ENCODE data around the gene MYO1D.

MYO1D gene

DNA sequence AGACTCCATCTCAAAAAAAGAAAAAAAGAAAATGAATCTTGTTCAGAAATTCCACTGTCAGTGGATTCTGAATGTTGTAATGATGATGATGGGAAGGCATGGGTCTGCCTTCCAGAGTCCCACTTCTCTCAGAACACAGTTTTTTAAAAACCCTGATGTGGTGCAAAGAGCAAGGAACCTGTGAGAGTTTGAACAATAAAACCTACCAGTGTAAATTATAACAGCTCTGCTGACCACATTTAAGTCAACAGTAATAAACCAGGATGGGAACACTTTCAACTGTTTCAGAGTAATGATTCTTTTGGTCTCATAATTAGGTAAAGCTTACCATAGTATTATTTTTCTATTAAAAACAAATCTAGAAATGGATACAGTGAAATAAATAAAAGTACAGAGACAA lies 99.0 kb downstream of the MYO1D start:
- no peak overlapping the region for H3K9ac ChIP-seq
- no peak overlapping the region for H3K4me3 ChIP-seq (IDR thresholded peaks at IDR 0.05; ENCODE audit: insufficient read depth, low read depth, low read length)
- H4K20me1 ChIP-seq (ENCODE audit: insufficient read depth): no peaks in the 10 kb centered on the region
- no peak overlapping the region for H2AFZ ChIP-seq (ENCODE audit: low read depth)
- no peaks in the 10 kb centered on the region for H3K4me1 ChIP-seq (ENCODE audit: low read depth, poor library complexity, severe bottlenecking)
- H3K27ac ChIP-seq: no peak overlapping the region
- TF ChIP-seq, protein P1, sequence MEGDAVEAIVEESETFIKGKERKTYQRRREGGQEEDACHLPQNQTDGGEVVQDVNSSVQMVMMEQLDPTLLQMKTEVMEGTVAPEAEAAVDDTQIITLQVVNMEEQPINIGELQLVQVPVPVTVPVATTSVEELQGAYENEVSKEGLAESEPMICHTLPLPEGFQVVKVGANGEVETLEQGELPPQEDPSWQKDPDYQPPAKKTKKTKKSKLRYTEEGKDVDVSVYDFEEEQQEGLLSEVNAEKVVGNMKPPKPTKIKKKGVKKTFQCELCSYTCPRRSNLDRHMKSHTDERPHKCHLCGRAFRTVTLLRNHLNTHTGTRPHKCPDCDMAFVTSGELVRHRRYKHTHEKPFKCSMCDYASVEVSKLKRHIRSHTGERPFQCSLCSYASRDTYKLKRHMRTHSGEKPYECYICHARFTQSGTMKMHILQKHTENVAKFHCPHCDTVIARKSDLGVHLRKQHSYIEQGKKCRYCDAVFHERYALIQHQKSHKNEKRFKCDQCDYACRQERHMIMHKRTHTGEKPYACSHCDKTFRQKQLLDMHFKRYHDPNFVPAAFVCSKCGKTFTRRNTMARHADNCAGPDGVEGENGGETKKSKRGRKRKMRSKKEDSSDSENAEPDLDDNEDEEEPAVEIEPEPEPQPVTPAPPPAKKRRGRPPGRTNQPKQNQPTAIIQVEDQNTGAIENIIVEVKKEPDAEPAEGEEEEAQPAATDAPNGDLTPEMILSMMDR (conservative IDR thresholded peaks at IDR 0.05; ENCODE audit: low read depth, low read length): no peak
- H3K27me3 ChIP-seq (ENCODE audit: insufficient read depth, low read depth): no peaks in the 10 kb centered on the region
- H3K4me2 ChIP-seq: no peak overlapping the region
- H3K36me3 ChIP-seq (ENCODE audit: insufficient read depth): no peaks in the 10 kb centered on the region
- H3K79me2 ChIP-seq (ENCODE audit: insufficient read depth, low read depth): no peaks in the 10 kb centered on the region

DNA sequence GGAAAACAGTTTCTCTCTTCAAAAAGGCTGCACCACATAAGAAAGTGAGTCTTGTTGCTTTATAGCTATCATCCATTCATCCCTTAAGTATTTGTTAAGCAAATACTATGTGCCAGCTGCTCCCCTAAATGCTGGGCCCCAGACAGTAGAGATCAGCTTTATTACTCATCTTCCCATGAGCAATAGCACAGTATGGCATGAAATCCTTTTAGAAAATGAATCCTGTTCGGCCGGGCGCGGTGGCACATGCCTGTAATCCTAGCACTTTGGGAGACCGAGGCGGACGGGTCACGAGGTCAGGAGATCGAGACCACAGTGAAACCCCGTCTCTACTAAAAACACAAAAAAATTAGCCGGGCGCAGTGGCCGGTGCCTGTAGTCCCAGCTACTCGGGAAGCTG lies 99.5 kb downstream of the MYO1D start:
- no peaks in the 10 kb centered on the region for H3K79me2 ChIP-seq (ENCODE audit: insufficient read depth, low read depth)
- H4K20me1 ChIP-seq (ENCODE audit: insufficient read depth): no peaks in the 10 kb centered on the region
- no peak overlapping the region for H3K9ac ChIP-seq
- TF ChIP-seq, protein P1 (conservative IDR thresholded peaks at IDR 0.05; ENCODE audit: low read depth, low read length): no peak
- no peak overlapping the region for H3K4me3 ChIP-seq (IDR thresholded peaks at IDR 0.05; ENCODE audit: insufficient read depth, low read depth, low read length)
- no peak overlapping the region for H3K4me2 ChIP-seq
- H2AFZ ChIP-seq (ENCODE audit: low read depth): no peak overlapping the region
- H3K36me3 ChIP-seq (ENCODE audit: insufficient read depth): no peaks in the 10 kb centered on the region
- no peaks in the 10 kb centered on the region for H3K27me3 ChIP-seq (ENCODE audit: insufficient read depth, low read depth)
- H3K27ac ChIP-seq: no peak overlapping the region
- no peaks in the 10 kb centered on the region for H3K4me1 ChIP-seq (ENCODE audit: low read depth, poor library complexity, severe bottlenecking)

DNA sequence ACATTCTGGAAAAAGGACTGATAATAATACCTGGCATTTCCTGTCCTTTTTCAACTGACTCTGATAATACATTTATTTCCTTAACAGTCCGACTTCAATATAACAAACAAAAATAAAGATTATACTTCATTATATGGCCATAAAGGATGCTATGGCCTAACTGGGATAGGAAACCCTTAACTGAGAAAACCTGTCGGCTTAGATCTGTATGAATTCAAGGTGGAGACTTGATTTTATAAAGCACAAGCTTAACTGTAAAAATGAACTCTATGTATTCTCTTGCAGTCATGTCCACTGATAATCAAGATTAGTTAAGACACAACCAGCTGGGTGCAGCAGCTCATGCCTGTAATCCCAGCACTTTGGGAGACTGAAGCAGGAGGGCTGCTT lies 102.2 kb downstream of the MYO1D start:
- Histone ChIP-seq H3K27ac (no peak overlapping the region), H3K27me3 (ENCODE audit: insufficient read depth, low read depth) (no peaks in the 10 kb centered on the region), H3K4me1 (ENCODE audit: low read depth, poor library complexity, severe bottlenecking) (no peaks in the 10 kb centered on the region), H3K4me3 (IDR thresholded peaks at IDR 0.05; ENCODE audit: insufficient read depth, low read depth, low read length) (no peak overlapping the region), H4K20me1 (ENCODE audit: insufficient read depth) (no peaks in the 10 kb centered on the region), H3K36me3 (ENCODE audit: insufficient read depth) (no peaks in the 10 kb centered on the region), H3K9ac (no peak overlapping the region), H3K4me2 (no peak overlapping the region), H3K79me2 (ENCODE audit: insufficient read depth, low read depth) (no peaks in the 10 kb centered on the region), H2AFZ (ENCODE audit: low read depth) (no peak overlapping the region)
- TF ChIP-seq, protein P1 (conservative IDR thresholded peaks at IDR 0.05; ENCODE audit: low read depth, low read length): no peak

DNA sequence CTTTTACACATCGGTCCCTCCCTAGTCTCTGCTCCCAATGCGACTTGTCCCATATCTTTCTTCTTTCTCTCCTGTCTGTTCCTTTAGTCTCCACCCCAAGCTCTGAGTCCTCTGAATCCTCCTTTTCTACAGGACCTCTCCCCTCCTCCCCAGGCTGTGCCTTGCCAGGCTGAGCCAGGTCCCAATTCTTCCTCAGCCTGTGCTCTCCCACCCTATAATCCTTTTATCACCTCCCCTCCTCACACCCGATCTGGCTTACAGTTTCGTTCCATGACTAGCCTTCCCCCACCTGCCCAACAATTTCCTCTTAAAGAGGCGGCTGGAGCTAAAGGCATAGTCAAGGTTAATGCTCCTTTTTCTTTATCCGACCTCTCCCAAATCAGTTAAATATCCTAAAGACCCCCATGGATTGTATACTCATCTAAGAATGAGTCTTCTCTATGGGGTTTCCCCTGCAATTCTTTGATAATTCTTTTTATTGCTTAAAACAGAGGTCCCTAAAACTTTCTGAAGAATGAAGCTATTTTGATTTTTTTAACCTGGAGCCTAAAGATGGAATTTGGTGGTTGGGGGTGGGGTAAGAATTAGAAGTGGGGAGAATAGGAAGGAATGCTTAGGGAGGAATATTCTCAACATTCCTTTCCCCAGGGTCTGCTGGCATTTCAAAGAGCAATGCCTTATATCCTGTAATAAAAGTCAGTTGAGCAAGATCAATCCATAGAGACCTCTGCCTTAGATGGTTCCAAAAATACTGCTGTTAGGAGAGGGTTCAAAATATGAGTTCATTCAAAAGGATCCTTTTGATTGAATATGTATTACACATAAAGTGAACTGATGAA lies 102.8 kb downstream of the MYO1D start:
- no peaks in the 10 kb centered on the region for H4K20me1 ChIP-seq (ENCODE audit: insufficient read depth)
- no peak overlapping the region for H3K4me3 ChIP-seq (IDR thresholded peaks at IDR 0.05; ENCODE audit: insufficient read depth, low read depth, low read length)
- no peaks in the 10 kb centered on the region for H3K79me2 ChIP-seq (ENCODE audit: insufficient read depth, low read depth)
- H3K27me3 ChIP-seq (ENCODE audit: insufficient read depth, low read depth): no peaks in the 10 kb centered on the region
- H2AFZ ChIP-seq (ENCODE audit: low read depth): no peak overlapping the region
- H3K9ac ChIP-seq: no peak overlapping the region
- no peak overlapping the region for H3K27ac ChIP-seq
- no peaks in the 10 kb centered on the region for H3K4me1 ChIP-seq (ENCODE audit: low read depth, poor library complexity, severe bottlenecking)
- H3K4me2 ChIP-seq: no peak overlapping the region
- TF ChIP-seq, protein P1 (conservative IDR thresholded peaks at IDR 0.05; ENCODE audit: low read depth, low read length): no peak
- H3K36me3 ChIP-seq (ENCODE audit: insufficient read depth): no peaks in the 10 kb centered on the region
